ENCODE data around the gene PSMD9. TPM values are rescaled to one million over a fixed set of nuclear protein-coding genes. Genes with fewer than 3 reads are reported as not detected.
"Not testable (repeated sequence)": the region's sequence is repeated elsewhere in the genome, so short reads cannot be mapped to it uniquely, and the experiment has no call there.

The PSMD9 gene
- total RNA-seq, 1 donor from 2014 or later = 58.0 TPM

DNA sequence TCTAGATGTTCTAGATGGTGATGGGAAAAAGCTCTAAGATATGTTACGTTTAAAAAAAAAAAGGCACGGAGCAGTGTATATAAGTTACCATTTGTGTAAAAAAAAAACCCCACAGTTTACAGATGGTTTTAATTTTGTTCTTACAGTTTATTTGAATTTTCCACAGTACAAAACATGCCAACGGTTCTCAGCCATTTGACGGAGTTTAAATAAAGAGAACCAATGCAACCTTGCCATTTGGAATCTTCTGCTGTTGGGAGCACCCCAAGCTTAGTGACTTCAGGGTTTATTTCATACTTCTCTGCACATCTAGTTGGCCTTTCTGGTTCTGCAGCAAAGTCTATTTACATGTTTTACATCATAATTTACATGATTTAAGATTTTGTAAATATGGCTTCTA is 22.3 kb upstream of the PSMD9 start:
- TF ChIP-seq, protein P1, sequence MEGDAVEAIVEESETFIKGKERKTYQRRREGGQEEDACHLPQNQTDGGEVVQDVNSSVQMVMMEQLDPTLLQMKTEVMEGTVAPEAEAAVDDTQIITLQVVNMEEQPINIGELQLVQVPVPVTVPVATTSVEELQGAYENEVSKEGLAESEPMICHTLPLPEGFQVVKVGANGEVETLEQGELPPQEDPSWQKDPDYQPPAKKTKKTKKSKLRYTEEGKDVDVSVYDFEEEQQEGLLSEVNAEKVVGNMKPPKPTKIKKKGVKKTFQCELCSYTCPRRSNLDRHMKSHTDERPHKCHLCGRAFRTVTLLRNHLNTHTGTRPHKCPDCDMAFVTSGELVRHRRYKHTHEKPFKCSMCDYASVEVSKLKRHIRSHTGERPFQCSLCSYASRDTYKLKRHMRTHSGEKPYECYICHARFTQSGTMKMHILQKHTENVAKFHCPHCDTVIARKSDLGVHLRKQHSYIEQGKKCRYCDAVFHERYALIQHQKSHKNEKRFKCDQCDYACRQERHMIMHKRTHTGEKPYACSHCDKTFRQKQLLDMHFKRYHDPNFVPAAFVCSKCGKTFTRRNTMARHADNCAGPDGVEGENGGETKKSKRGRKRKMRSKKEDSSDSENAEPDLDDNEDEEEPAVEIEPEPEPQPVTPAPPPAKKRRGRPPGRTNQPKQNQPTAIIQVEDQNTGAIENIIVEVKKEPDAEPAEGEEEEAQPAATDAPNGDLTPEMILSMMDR (IDR thresholded peaks at IDR 0.05) = no peak
- Mint-ChIP-seq H3K9me3 (ENCODE audit: unreplicated experiment) (no peaks in the 10 kb centered on the region), H3K4me3 (ENCODE audit: unreplicated experiment) (no peak overlapping the region), H3K27ac (ENCODE audit: unreplicated experiment) (no peak overlapping the region), H3K27me3 (ENCODE audit: unreplicated experiment) (no peaks in the 10 kb centered on the region), H3K36me3 (ENCODE audit: unreplicated experiment) (no peaks in the 10 kb centered on the region), H3K4me1 (ENCODE audit: unreplicated experiment) (peaks cover 9% of the 10 kb centered on the region)
- no peak for DNase-seq (ENCODE audit: extremely low spot score, unreplicated experiment)

DNA sequence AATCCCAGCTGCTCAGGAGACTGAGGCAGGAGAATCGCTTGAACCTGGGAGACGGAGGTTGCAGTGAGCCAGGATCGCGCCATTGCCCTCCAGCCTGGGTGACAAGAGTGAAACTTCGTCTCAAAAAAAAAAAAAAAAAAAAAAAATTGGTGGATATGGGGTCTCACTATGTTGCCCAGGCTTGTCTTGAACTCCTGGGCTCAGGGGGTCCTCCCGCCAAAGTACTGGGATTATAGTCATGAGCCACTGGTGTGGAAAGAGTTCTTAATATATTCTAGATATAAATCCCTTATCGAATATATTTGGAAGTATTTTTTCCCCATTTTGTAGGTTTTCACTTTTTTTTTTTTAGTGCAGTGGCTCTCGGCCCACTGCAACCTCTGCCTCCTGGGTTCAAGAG is 19.4 kb upstream of the PSMD9 start:
- H3K27me3 Mint-ChIP-seq (ENCODE audit: unreplicated experiment); H3K9me3 Mint-ChIP-seq (ENCODE audit: unreplicated experiment); H3K36me3 Mint-ChIP-seq (ENCODE audit: unreplicated experiment); H3K27ac Mint-ChIP-seq (ENCODE audit: unreplicated experiment); DNase-seq (ENCODE audit: extremely low spot score, unreplicated experiment); H3K4me1 Mint-ChIP-seq (ENCODE audit: unreplicated experiment); H3K4me3 Mint-ChIP-seq (ENCODE audit: unreplicated experiment): not testable (repeated sequence)

DNA sequence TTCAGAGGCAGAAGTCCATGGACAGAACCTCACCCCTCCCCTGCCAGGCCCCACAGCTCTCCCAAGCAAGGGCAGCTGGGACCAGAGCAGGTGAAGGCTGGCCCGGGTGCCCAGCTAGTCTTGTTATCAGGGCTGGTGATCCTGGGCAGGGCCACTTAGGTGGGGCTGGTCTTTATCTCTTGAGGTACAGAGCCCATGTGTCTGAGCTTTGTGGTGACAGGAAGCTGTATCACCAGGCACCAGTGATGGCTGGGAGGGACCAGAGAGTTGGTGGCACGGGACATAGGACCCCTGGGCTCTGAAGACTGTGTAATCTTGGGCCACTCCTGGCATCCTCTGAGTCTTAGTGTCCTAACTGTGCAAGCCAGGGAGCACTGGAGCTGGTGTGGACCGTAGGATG is 17.1 kb upstream of the PSMD9 start:
- peaks cover 3% of the 10 kb centered on the region for H3K4me1 Mint-ChIP-seq (ENCODE audit: unreplicated experiment)
- H3K27ac Mint-ChIP-seq (ENCODE audit: unreplicated experiment) = no peak overlapping the region
- H3K36me3 Mint-ChIP-seq (ENCODE audit: unreplicated experiment) = no peaks in the 10 kb centered on the region
- H3K4me3 Mint-ChIP-seq (ENCODE audit: unreplicated experiment) = no peak overlapping the region
- no peaks in the 10 kb centered on the region for H3K27me3 Mint-ChIP-seq (ENCODE audit: unreplicated experiment)
- no peaks in the 10 kb centered on the region for H3K9me3 Mint-ChIP-seq (ENCODE audit: unreplicated experiment)
- TF ChIP-seq, protein P1 (IDR thresholded peaks at IDR 0.05) = no peak
- no peak for DNase-seq (ENCODE audit: extremely low spot score, unreplicated experiment)

DNA sequence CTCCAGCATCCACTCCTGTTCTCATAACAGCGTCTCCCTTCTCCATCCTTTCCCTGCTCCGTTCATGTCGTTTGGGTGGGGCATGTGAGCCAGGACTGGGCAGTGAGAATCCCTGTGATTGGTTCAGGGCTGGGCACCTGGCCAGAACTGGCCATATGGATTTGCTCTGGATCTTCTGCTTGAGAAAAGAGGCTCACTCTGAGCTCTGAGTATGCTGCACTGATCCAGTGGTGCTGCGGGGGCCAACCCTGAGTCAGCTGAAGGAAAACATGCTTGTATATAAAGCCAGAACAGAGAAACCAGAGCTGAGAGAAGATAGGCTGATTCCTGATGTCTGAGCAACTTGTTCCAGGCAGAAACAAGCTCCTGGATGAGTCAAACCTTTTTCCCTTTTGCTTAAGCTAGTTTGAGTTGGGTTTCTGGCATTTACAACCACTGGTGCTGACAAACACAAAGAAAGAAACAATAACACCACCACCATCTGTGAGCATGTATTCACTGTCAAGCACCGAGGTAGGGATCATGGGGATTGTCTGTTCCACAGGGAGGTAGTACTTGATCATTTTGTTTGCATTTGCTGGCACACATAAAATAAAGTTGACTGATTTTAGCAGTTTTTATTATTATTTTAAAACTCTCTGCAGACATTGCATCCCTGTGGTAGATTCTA is 15.9 kb upstream of the PSMD9 start:
- TF ChIP-seq, protein P1 (IDR thresholded peaks at IDR 0.05) = no peak
- Mint-ChIP-seq H3K9me3 (ENCODE audit: unreplicated experiment) (no peaks in the 10 kb centered on the region), H3K4me3 (ENCODE audit: unreplicated experiment) (no peak overlapping the region), H3K36me3 (ENCODE audit: unreplicated experiment) (no peaks in the 10 kb centered on the region), H3K27ac (ENCODE audit: unreplicated experiment) (no peak overlapping the region), H3K27me3 (ENCODE audit: unreplicated experiment) (no peaks in the 10 kb centered on the region), H3K4me1 (ENCODE audit: unreplicated experiment) (peaks cover 3% of the 10 kb centered on the region)
- no peak for DNase-seq (ENCODE audit: extremely low spot score, unreplicated experiment)

DNA sequence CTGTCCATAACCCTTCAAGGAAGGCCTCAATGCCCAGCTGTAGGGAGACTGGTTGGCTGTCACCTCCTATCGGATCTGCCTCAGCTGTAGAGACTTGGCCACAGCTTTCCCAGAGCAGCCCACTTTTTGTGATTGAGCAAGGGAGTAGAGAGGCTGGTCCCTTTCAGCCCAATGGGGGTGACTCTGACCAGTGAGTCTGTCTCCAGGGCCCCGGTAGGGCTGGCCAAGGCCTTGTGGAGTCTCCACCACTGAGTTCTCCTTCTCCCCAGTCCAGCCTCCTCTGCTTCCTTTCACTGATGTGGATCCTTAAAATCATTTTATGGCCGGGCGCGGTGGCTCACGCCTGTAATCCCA is 15.4 kb upstream of the PSMD9 start:
- TF ChIP-seq, protein P1 (IDR thresholded peaks at IDR 0.05) = no peak
- peaks cover 3% of the 10 kb centered on the region for H3K4me1 Mint-ChIP-seq (ENCODE audit: unreplicated experiment)
- no peaks in the 10 kb centered on the region for H3K27me3 Mint-ChIP-seq (ENCODE audit: unreplicated experiment)
- no peaks in the 10 kb centered on the region for H3K9me3 Mint-ChIP-seq (ENCODE audit: unreplicated experiment)
- no peak for DNase-seq (ENCODE audit: extremely low spot score, unreplicated experiment)
- no peak overlapping the region for H3K27ac Mint-ChIP-seq (ENCODE audit: unreplicated experiment)
- H3K36me3 Mint-ChIP-seq (ENCODE audit: unreplicated experiment) = no peaks in the 10 kb centered on the region
- no peak overlapping the region for H3K4me3 Mint-ChIP-seq (ENCODE audit: unreplicated experiment)

DNA sequence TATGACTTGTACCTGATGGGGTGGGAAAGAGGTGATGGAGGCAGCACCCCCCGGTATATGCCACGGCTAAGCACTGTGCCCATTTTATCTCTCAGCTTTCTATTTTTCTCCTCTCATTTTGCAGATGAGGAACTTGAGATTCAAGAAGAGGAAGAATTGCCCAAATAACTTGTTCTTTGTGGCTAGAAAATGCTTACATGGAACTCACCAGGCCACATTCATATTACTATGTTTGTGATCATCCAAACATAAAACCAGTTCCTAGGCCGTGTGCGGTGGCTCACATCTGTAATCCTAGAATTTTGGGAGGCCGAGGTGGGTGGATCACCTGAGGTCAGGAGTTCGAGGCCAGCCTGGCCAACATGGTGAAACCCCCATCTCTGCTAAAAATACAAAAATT is 14.5 kb upstream of the PSMD9 start:
- Mint-ChIP-seq H3K4me1 (ENCODE audit: unreplicated experiment) (peaks cover 3% of the 10 kb centered on the region), H3K9me3 (ENCODE audit: unreplicated experiment) (no peaks in the 10 kb centered on the region), H3K27ac (ENCODE audit: unreplicated experiment) (no peak overlapping the region), H3K4me3 (ENCODE audit: unreplicated experiment) (no peak overlapping the region), H3K27me3 (ENCODE audit: unreplicated experiment) (no peaks in the 10 kb centered on the region), H3K36me3 (ENCODE audit: unreplicated experiment) (no peaks in the 10 kb centered on the region)
- no peak for DNase-seq (ENCODE audit: extremely low spot score, unreplicated experiment)
- TF ChIP-seq, protein P1 (IDR thresholded peaks at IDR 0.05) = no peak
